GM19455 (cell line): ENCODE measurements around the gene ERCC3.
"Not testable (repeated sequence)": the region's sequence is repeated elsewhere in the genome, so short reads cannot be mapped to it uniquely, and the experiment has no call there.

ENCODE experiments used
- ATAC-seq: cut with Tn5 transposase; IDR thresholded peaks from one replicate; pipeline ENCODE4 v1.9.1; 2021; ENCODE audit not compliant: unreplicated experiment

ERCC3 gene

GRCh38 chr2:127226520-127227263, 67.3 kb downstream of the ERCC3 start:
- no peak for ATAC-seq

GRCh38 chr2:127226132-127226519, 67.8 kb downstream of the ERCC3 start:
- ATAC-seq, result no peak

GRCh38 chr2:127225186-127225960, 68.6 kb downstream of the ERCC3 start:
- no peak for ATAC-seq

- ATAC-seq, result not testable (repeated sequence)
Observed at GRCh38 chr2:127224135-127224534, 69.8 kb downstream of the ERCC3 start.

- no peak for ATAC-seq
Observed at GRCh38 chr2:127220768-127221527, 73.0 kb downstream of the ERCC3 start.

GRCh38 chr2:127220102-127220767, 73.7 kb downstream of the ERCC3 start, which contains the start of gene CYP27C1:
CYP27C1 (minus strand) TSS chr2:127220299; CDS start chr2:127220270, 29 bp downstream.
- no peak for ATAC-seq

- ATAC-seq, result no peak
Observed at GRCh38 chr2:127219171-127220070, 74.5 kb downstream of the ERCC3 start.

- ATAC-seq, result no peak
Observed at GRCh38 chr2:127218812-127219170, 75.2 kb downstream of the ERCC3 start.

GRCh38 chr2:127217470-127218325, 76.2 kb downstream of the ERCC3 start:
- no peak for ATAC-seq

- ATAC-seq, result no peak
Observed at GRCh38 chr2:127216593-127216992, 77.4 kb downstream of the ERCC3 start.

GRCh38 chr2:127216095-127216494, 77.8 kb downstream of the ERCC3 start:
- no peak for ATAC-seq

GRCh38 chr2:127214201-127214600, 79.7 kb downstream of the ERCC3 start:
- ATAC-seq, result not testable (repeated sequence)

GRCh38 chr2:127208313-127208712, 85.6 kb downstream of the ERCC3 start:
- ATAC-seq, result no peak
